Prostate gland (tissue), 2 donors: ENCODE measurements around the gene YPEL3. TPM values are rescaled to one million over a fixed set of nuclear protein-coding genes. Genes with fewer than 3 reads are reported as not detected.

Source experiments
- DNase-seq: peaks from one replicate; pipeline ENCODE4 v3.0.0-alpha.2; 2019; ENCODE audit warnings: low spot score
- H3K27ac ChIP-seq, 2 donors: fragments of 200-600 bp; sonication (generic); 2 replicates each; pipeline ENCODE4 v1.5.1; 2017 to 2019
- H3K27me3 ChIP-seq: fragments of 200-600 bp; sonication (generic); replicated peaks from 2 replicates; pipeline ENCODE4 v1.5.1; 2019; ENCODE audit not compliant: insufficient read depth
- H3K36me3 ChIP-seq, 2 donors: fragments of 200-600 bp; sonication (generic); 1 replicate in 1 of 2; 2 replicates in 1 of 2; pipeline versions ENCODE4 v1.5.1 to v1.8.1; 2017 to 2019
- H3K4me1 ChIP-seq: fragments of 200-600 bp; sonication (generic); replicated peaks from 2 replicates; pipeline ENCODE4 v1.5.1; 2019
- H3K4me3 ChIP-seq, 2 donors: fragments of 200-600 bp; sonication (generic); 2 replicates each; pipeline ENCODE4 v1.5.1; 2017 to 2019
- H3K9me3 ChIP-seq: fragments of 200-600 bp; sonication (generic); 2 replicates; pipeline ENCODE4 v1.5.1; 2017
- CTCF ChIP-seq, 4 experiments: fragments of 200-600 bp in 2 of 4; fragments of 450-650 bp in 2 of 4; sonication (generic) in 2 of 4; IDR thresholded peaks; 1 replicate in 3 of 4; 2 replicates in 1 of 4; pipeline ENCODE4 v1.5.1; 2016 to 2019; ENCODE audit warnings: antibody characterized with exemption in 4 of 4, mild to moderate bottlenecking in 2 of 4, moderate library complexity in 2 of 4
- POLR2A ChIP-seq: fragments of 450-650 bp; IDR thresholded peaks from one replicate; pipeline ENCODE4 v1.6.1; 2016; ENCODE audit warnings: antibody characterized with exemption, mild to moderate bottlenecking
- POLR2AphosphoS5 ChIP-seq: sonication (generic); formaldehyde crosslinking; IDR thresholded peaks from one replicate; pipeline ENCODE4 v1.6.1; 2017; ENCODE audit warnings: antibody characterized with exemption
- WGBS: methylation state at CpG from one replicate; pipeline ENCODE4 v1.1.5; 2018; 5-methylcytosine and 5-hydroxymethylcytosine counted together
- intact Hi-C: fragments of 100-400 bp; cut with DNase I; formaldehyde crosslinking; loops from one replicate; pipeline ENCODE4 v1.14.2; 2022
- total RNA-seq, 2 donors: library from RNA; depleted of rRNA; stranded (reverse); fragments of >200 nt; gene quantifications; one replicate each; pipeline ENCODE4 v1.1.0, GENCODE V29; 2016

The YPEL3 gene
- total RNA-seq, 2 donors from 2014 or later: 150 to 164 TPM

GRCh38 chr16:30113711-30114333 is 17.8 kb upstream of the YPEL3 start:
- intact Hi-C loops: no loop called here
- Histone ChIP-seq H3K4me1 (no peaks in the 10 kb centered on the region), H3K27ac (no peak overlapping the region), H3K9me3 (no peaks in the 10 kb centered on the region), H3K36me3 (peaks cover 5 to 14% of the 10 kb centered on the region in 2 donors), H3K4me3 (no peak overlapping the region), H3K27me3 (no peaks in the 10 kb centered on the region)
- TF ChIP-seq POLR2AphosphoS5 (no peak), CTCF (IDR thresholded peaks at IDR 0.05) (no peak), POLR2A (no peak)
- WGBS: 92% methylated on average over 20 of the region's 20 CpGs
- no peak for DNase-seq

GRCh38 chr16:30113031-30113710 is 17.2 kb upstream of the YPEL3 start, which contains the start of gene GDPD3:
Gene GDPD3, minus strand, starts transcription at chr16:30113537. Its CDS starts 59 bp downstream, at chr16:30113478.
- Histone ChIP-seq H3K27ac (no peak within 1 kb of the TSS), H3K9me3 (no peaks in the 10 kb centered on the region), H3K4me1 (no peaks in the 10 kb centered on the region), H3K27me3 (no peaks in the 10 kb centered on the region), H3K4me3 (no peak within 1 kb of the TSS), H3K36me3 (peaks cover 3 to 12% of the 10 kb centered on the region in 2 donors)
- DNase-seq: no peak
- 95% methylated on average over 11 of the region's 20 CpGs for WGBS
- intact Hi-C loops: no loop called here
- no peak for TF ChIP-seq CTCF (IDR thresholded peaks at IDR 0.05)
- TF ChIP-seq POLR2A: no peak
- TF ChIP-seq POLR2AphosphoS5: no peak

GRCh38 chr16:30112197-30113030 is 16.4 kb upstream of the YPEL3 start:
- no peak for DNase-seq

GRCh38 chr16:30110661-30111060 is 14.6 kb upstream of the YPEL3 start:
- Histone ChIP-seq H3K27ac (no peak overlapping the region), H3K9me3 (no peaks in the 10 kb centered on the region), H3K27me3 (no peaks in the 10 kb centered on the region), H3K4me1 (no peaks in the 10 kb centered on the region), H3K4me3 (no peak overlapping the region), H3K36me3 (no peaks in the 10 kb centered on the region)
- intact Hi-C loops: no loop called here
- WGBS: 64% methylated on average over 7 of the region's 7 CpGs
- TF ChIP-seq POLR2A (no peak), CTCF (IDR thresholded peaks at IDR 0.05) (no peak), POLR2AphosphoS5 (no peak)
- DNase-seq: no peak

More at GRCh38 chr16:30112197-30113030, 16.4 kb upstream of the YPEL3 start:
- H3K27me3 ChIP-seq: no peaks in the 10 kb centered on the region
- no peaks in the 10 kb centered on the region for H3K4me1 ChIP-seq
- no peak for TF ChIP-seq POLR2A
- peak in 3 of 4 experiments; percentile 28 to 49 (median 41) for TF ChIP-seq CTCF (IDR thresholded peaks at IDR 0.05)
- TF ChIP-seq POLR2AphosphoS5: no peak
- intact Hi-C loops: no loop called here
- H3K36me3 ChIP-seq: peaks cover 2 to 4% of the 10 kb centered on the region in 2 donors
- no peak overlapping the region for H3K4me3 ChIP-seq
- WGBS: 85% methylated on average over 29 of the region's 29 CpGs
- H3K9me3 ChIP-seq: no peaks in the 10 kb centered on the region
- H3K27ac ChIP-seq: no peak overlapping the region
